A673 (cell line): ENCODE measurements around the gene GP2.

ENCODE experiments used
- EZH2 ChIP-seq: fragments of 200-600 bp; sonication (generic); IDR thresholded peaks from 2 replicates; pipeline ENCODE4 v1.6.1; 2017; ENCODE audit warnings: borderline replicate concordance, low read depth, mild to moderate bottlenecking, mixed read lengths, antibody characterized with exemption, low read length; ENCODE audit not compliant: poor library complexity, severe bottlenecking
- TF ChIP-seq, protein P1 (sequence below): fragments of 300-800, 200-600 bp; sonication (generic); conservative IDR thresholded peaks from 2 replicates; pipeline ENCODE4 v1.5.1; 2017; ENCODE audit warnings: low read depth, mild to moderate bottlenecking, antibody characterized with exemption, low read length, moderate library complexity, mixed read lengths

DNA sequence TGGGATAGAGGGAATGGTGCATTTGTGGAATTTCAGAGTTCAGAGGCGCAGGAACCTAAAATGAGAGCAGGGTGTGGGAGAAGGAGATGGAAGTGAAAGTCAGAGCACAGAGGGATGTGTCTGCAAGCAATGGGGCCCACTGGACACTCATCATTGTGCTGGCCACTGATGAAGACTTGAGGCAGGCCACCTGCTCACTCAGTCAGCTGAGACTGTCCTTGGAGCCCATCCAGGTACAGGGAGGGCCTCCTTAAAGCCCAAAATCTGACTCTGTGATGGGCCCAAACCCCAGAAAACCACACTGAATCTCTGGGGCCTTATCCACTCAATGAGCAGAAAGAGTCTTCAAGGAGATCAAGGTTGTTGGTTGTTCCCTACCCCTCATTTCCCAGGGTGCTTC lies 5.6 kb downstream of the GP2 start:
- TF ChIP-seq, protein P1, sequence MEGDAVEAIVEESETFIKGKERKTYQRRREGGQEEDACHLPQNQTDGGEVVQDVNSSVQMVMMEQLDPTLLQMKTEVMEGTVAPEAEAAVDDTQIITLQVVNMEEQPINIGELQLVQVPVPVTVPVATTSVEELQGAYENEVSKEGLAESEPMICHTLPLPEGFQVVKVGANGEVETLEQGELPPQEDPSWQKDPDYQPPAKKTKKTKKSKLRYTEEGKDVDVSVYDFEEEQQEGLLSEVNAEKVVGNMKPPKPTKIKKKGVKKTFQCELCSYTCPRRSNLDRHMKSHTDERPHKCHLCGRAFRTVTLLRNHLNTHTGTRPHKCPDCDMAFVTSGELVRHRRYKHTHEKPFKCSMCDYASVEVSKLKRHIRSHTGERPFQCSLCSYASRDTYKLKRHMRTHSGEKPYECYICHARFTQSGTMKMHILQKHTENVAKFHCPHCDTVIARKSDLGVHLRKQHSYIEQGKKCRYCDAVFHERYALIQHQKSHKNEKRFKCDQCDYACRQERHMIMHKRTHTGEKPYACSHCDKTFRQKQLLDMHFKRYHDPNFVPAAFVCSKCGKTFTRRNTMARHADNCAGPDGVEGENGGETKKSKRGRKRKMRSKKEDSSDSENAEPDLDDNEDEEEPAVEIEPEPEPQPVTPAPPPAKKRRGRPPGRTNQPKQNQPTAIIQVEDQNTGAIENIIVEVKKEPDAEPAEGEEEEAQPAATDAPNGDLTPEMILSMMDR = no peak
- no peak for TF ChIP-seq EZH2
